Body of pancreas (tissue), 4 donors: ENCODE data around the gene LHFPL3. TPM values are rescaled to one million over a fixed set of nuclear protein-coding genes. Genes with fewer than 3 reads are reported as not detected.
"Not testable (repeated sequence)": the region's sequence is repeated elsewhere in the genome, so short reads cannot be mapped to it uniquely, and the experiment has no call there.

ENCODE experiments used
- ATAC-seq: fragments of 150-250 bp; one replicate; pipeline ENCODE4 v1.9.1; 2016
- DNase-seq, 4 donors: peaks; one replicate each; pipeline ENCODE4 v3.0.0-alpha.2; 2019
- H3K27ac ChIP-seq, 4 donors: fragments of 200-600 bp; sonication (generic); 1 replicate in 3 of 4; 2 replicates in 1 of 4; pipeline versions ENCODE4 v1.5.1 to v1.6.1; 2016 to 2019; ENCODE audit warnings: mild to moderate bottlenecking in 1 of 4, mixed read lengths in 1 of 4, moderate library complexity in 1 of 4
- H3K27me3 ChIP-seq, 2 donors: fragments of 200-600 bp; sonication (generic); one replicate each; pipeline ENCODE4 v1.6.0; 2016; ENCODE audit warnings: mild to moderate bottlenecking in 1 of 2
- H3K36me3 ChIP-seq, 2 donors: fragments of 200-600 bp; sonication (generic); replicated peaks in 1 of 2; 2 replicates each; pipeline ENCODE4 v1.5.1; 2016; ENCODE audit warnings: low read depth in 2 of 2; ENCODE audit not compliant: insufficient read depth in 1 of 2
- H3K4me1 ChIP-seq: fragments of 200-600 bp; sonication (generic); one replicate; pipeline ENCODE4 v1.6.0; 2016
- H3K4me3 ChIP-seq, 2 donors: fragments of 200-600 bp; sonication (generic); 1 replicate in 1 of 2; 2 replicates in 1 of 2; pipeline ENCODE4 v1.5.1; 2016 to 2019
- H3K9me3 ChIP-seq, 3 donors: fragments of 200-600 bp; sonication (generic); 1 replicate in 2 of 3; 2 replicates in 1 of 3; pipeline ENCODE4 v1.5.1; 2016
- CTCF ChIP-seq, 7 experiments: fragments of 450-650 bp in 4 of 7; fragments of 200-600 bp in 3 of 7; sonication (generic) in 3 of 7; IDR thresholded peaks; one replicate each; pipeline ENCODE4 v1.5.1; 2016 to 2019; ENCODE audit warnings: antibody characterized with exemption in 7 of 7
- POLR2A ChIP-seq, 3 donors: fragments of 450-650 bp; IDR thresholded peaks; one replicate each; pipeline ENCODE4 v1.6.1; 2016; ENCODE audit warnings: antibody characterized with exemption in 3 of 3, mild to moderate bottlenecking in 2 of 3
- WGBS, 2 donors: methylation state at CpG; one replicate each; pipeline ENCODE4 v1.1.5; 2017; 5-methylcytosine and 5-hydroxymethylcytosine counted together
- intact Hi-C: fragments of 100-400 bp; cut with DNase I; formaldehyde crosslinking; loops from one replicate; pipeline ENCODE4 v1.15.1; 2023
- total RNA-seq, 2 donors: library from RNA; depleted of rRNA; stranded (reverse); fragments of >200 nt; gene quantifications; one replicate each; pipeline ENCODE4 v1.1.0, GENCODE V29; 2016

LHFPL3 gene
- total RNA-seq, 2 donors from 2014 or later: not detected

- no peaks in the 10 kb centered on the region for H3K4me1 ChIP-seq
- H3K36me3 ChIP-seq: no peaks in the 10 kb centered on the region
- no peaks in the 10 kb centered on the region for H3K27me3 ChIP-seq
- no peak for DNase-seq
- H3K4me3 ChIP-seq: no peak overlapping the region
- H3K27ac ChIP-seq: no peak overlapping the region
- intact Hi-C loops: no loop called here
- no peak for ATAC-seq
- TF ChIP-seq POLR2A (IDR thresholded peaks at IDR 0.05) (no peak), CTCF (IDR thresholded peaks at IDR 0.05) (no peak)
- H3K9me3 ChIP-seq: no peaks in the 10 kb centered on the region
These were observed 224.7 kb downstream of the LHFPL3 start for GRCh38 chr7:104553074-104553473.

- H3K4me1 ChIP-seq, H3K9me3 ChIP-seq, H3K4me3 ChIP-seq, ATAC-seq, DNase-seq, H3K27ac ChIP-seq, intact Hi-C loops, H3K36me3 ChIP-seq, H3K27me3 ChIP-seq: not testable (repeated sequence)
- WGBS, 2 donors: 92 to 94% methylated on average over 4 to 13 of the region's 22 CpGs
These were observed 235.0 kb downstream of the LHFPL3 start for GRCh38 chr7:104563350-104563901.

- Histone ChIP-seq H3K27ac (no peak overlapping the region), H3K27me3 (no peaks in the 10 kb centered on the region), H3K4me1 (no peaks in the 10 kb centered on the region), H3K4me3 (no peak overlapping the region), H3K9me3 (no peaks in the 10 kb centered on the region), H3K36me3 (no peaks in the 10 kb centered on the region)
- intact Hi-C loops: no loop called here
- no peak for DNase-seq
- WGBS, 2 donors: 70 to 74% methylated on average over 3 of the region's 3 CpGs
- no peak for ATAC-seq
- TF ChIP-seq POLR2A (IDR thresholded peaks at IDR 0.05) (no peak), CTCF (IDR thresholded peaks at IDR 0.05) (no peak)
These were observed 241.3 kb downstream of the LHFPL3 start for GRCh38 chr7:104569751-104570150.

GRCh38 chr7:104572554-104572953 lies 244.2 kb downstream of the LHFPL3 start:
- intact Hi-C loops: no loop called here
- H3K27ac ChIP-seq: no peak overlapping the region
- no peaks in the 10 kb centered on the region for H3K9me3 ChIP-seq
- DNase-seq (no peak), ATAC-seq (no peak)
- no peak overlapping the region for H3K4me3 ChIP-seq
- no peak for TF ChIP-seq POLR2A (IDR thresholded peaks at IDR 0.05)
- no peak for TF ChIP-seq CTCF (IDR thresholded peaks at IDR 0.05)
- H3K36me3 ChIP-seq: no peaks in the 10 kb centered on the region
- H3K27me3 ChIP-seq: no peaks in the 10 kb centered on the region
- H3K4me1 ChIP-seq: no peaks in the 10 kb centered on the region

- Histone ChIP-seq H3K4me3 (no peak overlapping the region), H3K36me3 (no peaks in the 10 kb centered on the region), H3K27ac (no peak overlapping the region), H3K4me1 (no peaks in the 10 kb centered on the region), H3K9me3 (no peaks in the 10 kb centered on the region), H3K27me3 (no peaks in the 10 kb centered on the region)
- intact Hi-C loops: no loop called here
- WGBS, 2 donors: 26 to 45% methylated on average over 3 of the region's 3 CpGs
- DNase-seq (no peak), ATAC-seq (no peak)
- no peak for TF ChIP-seq POLR2A (IDR thresholded peaks at IDR 0.05)
- no peak for TF ChIP-seq CTCF (IDR thresholded peaks at IDR 0.05)
These were observed 256.2 kb downstream of the LHFPL3 start for GRCh38 chr7:104584620-104585019.

GRCh38 chr7:104595591-104595990 lies 267.2 kb downstream of the LHFPL3 start:
- H3K27me3 ChIP-seq, DNase-seq, ATAC-seq, H3K36me3 ChIP-seq, H3K9me3 ChIP-seq, H3K27ac ChIP-seq, H3K4me3 ChIP-seq, intact Hi-C loops, H3K4me1 ChIP-seq: not testable (repeated sequence)
- WGBS, 2 donors: 64% methylated on average over 7 of the region's 7 CpGs; no CpG with 5 or more reads in 1 of the 2 donors
